GM12801 (cell line): ENCODE measurements around the gene ATXN10.

Experiments used
- TF ChIP-seq, protein P1 (sequence below): IDR thresholded peaks from one replicate; pipeline ENCODE4 v1.5.1; 2011; ENCODE audit warnings: control low read depth; ENCODE audit not compliant: insufficient read length; ENCODE audit errors: extremely low read depth

ATXN10 gene

DNA sequence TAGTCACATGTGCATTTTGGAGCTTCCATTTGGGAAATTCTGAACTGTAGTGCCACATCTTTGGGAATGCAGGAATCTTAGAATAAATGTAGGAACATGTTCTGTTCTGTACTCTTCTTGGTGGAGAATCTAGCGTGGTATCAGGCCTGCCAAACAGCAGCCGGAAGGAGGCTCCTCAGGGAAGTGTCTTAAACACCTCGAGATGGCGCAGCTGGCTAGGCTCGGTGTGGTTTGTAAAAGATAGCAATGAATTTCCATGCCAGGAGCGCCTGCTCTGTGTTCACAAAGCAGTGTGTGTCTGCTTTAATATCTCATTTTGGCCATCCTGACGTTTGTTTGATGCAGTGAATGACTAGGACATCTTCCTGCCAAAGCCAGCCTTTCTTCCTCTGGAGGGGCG is 145.1 kb downstream of the ATXN10 start:
- TF ChIP-seq, protein P1, sequence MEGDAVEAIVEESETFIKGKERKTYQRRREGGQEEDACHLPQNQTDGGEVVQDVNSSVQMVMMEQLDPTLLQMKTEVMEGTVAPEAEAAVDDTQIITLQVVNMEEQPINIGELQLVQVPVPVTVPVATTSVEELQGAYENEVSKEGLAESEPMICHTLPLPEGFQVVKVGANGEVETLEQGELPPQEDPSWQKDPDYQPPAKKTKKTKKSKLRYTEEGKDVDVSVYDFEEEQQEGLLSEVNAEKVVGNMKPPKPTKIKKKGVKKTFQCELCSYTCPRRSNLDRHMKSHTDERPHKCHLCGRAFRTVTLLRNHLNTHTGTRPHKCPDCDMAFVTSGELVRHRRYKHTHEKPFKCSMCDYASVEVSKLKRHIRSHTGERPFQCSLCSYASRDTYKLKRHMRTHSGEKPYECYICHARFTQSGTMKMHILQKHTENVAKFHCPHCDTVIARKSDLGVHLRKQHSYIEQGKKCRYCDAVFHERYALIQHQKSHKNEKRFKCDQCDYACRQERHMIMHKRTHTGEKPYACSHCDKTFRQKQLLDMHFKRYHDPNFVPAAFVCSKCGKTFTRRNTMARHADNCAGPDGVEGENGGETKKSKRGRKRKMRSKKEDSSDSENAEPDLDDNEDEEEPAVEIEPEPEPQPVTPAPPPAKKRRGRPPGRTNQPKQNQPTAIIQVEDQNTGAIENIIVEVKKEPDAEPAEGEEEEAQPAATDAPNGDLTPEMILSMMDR = no peak

DNA sequence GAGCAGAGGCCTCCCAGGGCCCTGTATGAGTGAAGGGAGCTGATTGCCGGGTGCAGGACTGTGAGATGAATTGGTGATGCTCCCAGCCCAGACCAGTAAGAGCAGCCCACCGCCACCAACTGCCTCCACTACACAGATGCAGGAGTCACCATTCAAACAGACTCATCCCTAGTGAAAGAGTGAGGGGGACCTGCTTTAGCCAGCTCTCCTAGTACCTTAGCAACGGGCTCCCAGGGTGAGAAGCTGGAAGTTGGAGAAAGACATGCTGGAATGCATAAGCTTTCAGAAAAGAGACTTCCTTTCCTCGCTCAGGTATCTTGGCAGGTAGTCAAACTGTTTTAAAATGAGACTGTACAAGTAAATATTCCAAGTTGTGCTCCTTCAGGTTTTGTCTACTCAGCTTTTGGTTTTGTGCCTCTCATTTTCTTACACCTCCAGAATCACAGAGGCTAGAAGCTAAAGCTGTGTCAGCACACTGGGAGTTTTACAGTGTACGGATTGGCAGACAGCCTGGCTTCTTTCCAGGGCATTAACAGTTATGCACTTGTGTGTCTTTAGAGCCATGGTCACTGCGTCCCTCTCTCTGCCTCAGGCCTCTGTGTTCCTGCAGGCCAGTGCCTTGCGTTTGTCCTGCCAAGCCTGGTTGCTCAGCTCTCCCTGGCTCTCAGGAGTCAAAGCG is 146.2 kb downstream of the ATXN10 start:
- TF ChIP-seq, protein P1 = no peak

GRCh38 chr22:45818424-45819085 is 146.9 kb downstream of the ATXN10 start:
- TF ChIP-seq, protein P1 = no peak

DNA sequence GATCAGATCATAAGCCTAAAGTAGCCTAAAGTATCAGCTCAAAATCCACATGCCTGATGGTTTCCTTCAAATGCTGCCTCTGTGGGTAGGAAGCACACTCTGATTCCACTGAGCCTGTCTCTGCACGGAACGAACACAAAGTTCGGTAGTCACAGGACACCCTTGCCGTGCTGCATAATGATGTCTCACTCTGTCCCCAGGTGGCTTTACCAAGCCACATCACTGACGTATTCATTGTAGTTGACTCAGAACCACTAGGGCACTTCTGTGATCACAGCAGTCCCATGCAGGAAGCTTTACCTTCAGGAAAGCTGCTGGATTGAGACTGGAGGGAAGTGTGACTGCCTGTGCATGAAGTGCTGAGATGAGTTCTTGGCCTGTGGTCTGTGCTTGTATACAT is 147.7 kb downstream of the ATXN10 start:
- TF ChIP-seq, protein P1 = no peak

DNA sequence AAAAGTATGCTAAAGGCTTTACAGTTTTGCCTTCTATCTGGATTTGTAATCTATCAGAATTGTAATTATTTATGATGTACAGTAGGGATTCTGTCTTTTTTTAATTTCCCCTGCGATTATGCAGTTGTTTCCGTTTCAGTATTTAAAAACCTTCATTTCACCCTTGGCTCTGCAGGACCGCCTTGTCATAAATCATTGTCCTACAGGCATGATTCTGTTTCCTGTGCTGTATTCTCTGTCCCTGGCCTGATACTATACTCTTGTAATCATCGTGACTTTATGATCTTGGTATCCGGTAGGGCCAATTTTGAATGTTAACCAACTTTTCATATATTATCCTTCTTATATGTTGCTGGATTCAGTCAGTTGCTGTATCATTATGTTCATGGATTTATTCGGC is 151.7 kb downstream of the ATXN10 start:
- TF ChIP-seq, protein P1 = no peak

- TF ChIP-seq, protein P1 = no peak
Measured at GRCh38 chr22:45826520-45826919, 154.9 kb downstream of the ATXN10 start.

- TF ChIP-seq, protein P1 = no peak
Measured at GRCh38 chr22:45828841-45829240, 157.2 kb downstream of the ATXN10 start.
